ENCODE results near the gene SLAMF1.

SLAMF1 gene

DNA sequence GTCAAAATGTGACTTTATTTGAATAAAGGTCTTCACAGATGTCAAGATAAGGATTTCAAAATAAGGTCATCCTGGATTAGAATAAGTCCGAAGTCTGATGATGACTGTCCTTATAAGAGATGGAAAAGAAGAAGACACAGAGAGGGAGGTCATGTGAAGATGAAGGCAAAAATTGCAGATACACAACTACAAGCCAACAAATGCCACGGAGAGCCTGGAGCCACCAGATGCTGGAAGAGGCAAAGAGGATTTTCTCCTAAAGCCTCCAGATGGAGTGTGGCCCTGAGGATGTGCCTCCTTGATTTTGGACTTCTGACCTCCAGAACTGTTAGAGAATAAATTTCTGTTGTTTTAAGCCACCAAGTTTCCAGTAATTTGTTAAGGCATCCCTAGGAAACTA is 31.2 kb downstream of the SLAMF1 start:
- Histone ChIP-seq H3K9me3 (ENCODE audit: severe bottlenecking) (peaks cover 6% of the 10 kb centered on the region), H3K4me3 (ENCODE audit: low read depth, low read length) (no peak overlapping the region), H3K27me3 (ENCODE audit: insufficient read depth, low read depth, severe bottlenecking) (peaks cover 89% of the 10 kb centered on the region), H3K36me3 (no peaks in the 10 kb centered on the region), H3K27ac (no peak overlapping the region)
- no peak for DNase-seq
- TF ChIP-seq, protein P1, sequence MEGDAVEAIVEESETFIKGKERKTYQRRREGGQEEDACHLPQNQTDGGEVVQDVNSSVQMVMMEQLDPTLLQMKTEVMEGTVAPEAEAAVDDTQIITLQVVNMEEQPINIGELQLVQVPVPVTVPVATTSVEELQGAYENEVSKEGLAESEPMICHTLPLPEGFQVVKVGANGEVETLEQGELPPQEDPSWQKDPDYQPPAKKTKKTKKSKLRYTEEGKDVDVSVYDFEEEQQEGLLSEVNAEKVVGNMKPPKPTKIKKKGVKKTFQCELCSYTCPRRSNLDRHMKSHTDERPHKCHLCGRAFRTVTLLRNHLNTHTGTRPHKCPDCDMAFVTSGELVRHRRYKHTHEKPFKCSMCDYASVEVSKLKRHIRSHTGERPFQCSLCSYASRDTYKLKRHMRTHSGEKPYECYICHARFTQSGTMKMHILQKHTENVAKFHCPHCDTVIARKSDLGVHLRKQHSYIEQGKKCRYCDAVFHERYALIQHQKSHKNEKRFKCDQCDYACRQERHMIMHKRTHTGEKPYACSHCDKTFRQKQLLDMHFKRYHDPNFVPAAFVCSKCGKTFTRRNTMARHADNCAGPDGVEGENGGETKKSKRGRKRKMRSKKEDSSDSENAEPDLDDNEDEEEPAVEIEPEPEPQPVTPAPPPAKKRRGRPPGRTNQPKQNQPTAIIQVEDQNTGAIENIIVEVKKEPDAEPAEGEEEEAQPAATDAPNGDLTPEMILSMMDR (IDR thresholded peaks at IDR 0.05; ENCODE audit: low read depth, low read length): no peak

DNA sequence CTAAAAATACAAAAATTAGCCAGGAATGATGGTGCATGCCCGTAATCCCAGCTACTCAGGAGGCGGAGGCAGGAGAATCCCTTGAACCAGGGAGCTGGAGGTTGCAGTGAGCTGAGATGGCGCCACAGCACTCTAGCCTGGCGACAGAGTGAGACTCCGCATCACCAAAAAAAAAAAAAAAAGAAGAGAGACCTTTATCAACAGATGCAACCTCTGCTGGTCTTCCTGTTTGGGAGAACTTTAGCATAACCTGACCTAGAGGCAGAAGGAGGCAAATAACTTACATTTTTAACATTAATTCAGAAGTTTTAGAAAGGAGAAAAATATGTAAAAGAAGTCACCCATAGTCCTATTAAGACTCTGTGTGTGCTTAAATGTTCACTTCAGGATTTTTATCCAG is 32.4 kb downstream of the SLAMF1 start:
- Histone ChIP-seq H3K9me3 (ENCODE audit: severe bottlenecking) (peaks cover 6% of the 10 kb centered on the region), H3K36me3 (no peaks in the 10 kb centered on the region), H3K27ac (no peak overlapping the region), H3K27me3 (ENCODE audit: insufficient read depth, low read depth, severe bottlenecking) (peaks cover 91% of the 10 kb centered on the region), H3K4me3 (ENCODE audit: low read depth, low read length) (no peak overlapping the region)
- DNase-seq: no peak
- TF ChIP-seq, protein P1 (IDR thresholded peaks at IDR 0.05; ENCODE audit: low read depth, low read length): no peak

DNA sequence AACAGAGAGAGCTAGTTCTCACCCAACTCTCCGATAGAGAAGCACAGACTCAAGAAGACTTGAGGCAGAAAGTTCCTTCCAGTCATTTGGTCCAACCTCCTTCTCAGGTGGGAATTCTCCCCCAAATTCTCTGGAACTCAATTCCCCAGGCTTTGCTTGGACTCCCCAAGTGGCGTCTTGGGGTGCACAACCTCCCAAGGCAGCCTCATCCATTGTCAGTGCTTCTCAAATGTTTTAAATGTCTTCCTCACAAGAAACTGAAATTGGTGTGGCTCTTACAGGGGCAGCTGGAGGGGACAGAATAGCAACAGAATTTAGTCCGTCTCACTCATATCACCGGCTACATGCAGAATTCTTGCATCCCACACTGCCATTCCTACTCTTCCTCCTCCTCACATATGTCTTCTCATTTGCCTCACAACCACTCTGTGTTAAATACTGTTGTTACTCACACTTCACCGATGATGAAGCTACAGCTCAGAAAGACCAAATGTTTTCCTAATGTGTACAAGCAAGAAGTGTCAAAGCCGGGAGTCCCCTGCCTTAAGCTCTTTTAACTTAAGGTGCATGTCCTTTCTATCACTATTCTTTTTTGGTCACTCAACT is 34.1 kb downstream of the SLAMF1 start:
- H3K27me3 ChIP-seq (ENCODE audit: insufficient read depth, low read depth, severe bottlenecking): peaks cover 94% of the 10 kb centered on the region
- no peak overlapping the region for H3K4me3 ChIP-seq (ENCODE audit: low read depth, low read length)
- TF ChIP-seq, protein P1 (IDR thresholded peaks at IDR 0.05; ENCODE audit: low read depth, low read length): no peak
- H3K36me3 ChIP-seq: no peaks in the 10 kb centered on the region
- no peaks in the 10 kb centered on the region for H3K9me3 ChIP-seq (ENCODE audit: severe bottlenecking)
- no peak overlapping the region for H3K27ac ChIP-seq
- no peak for DNase-seq

DNA sequence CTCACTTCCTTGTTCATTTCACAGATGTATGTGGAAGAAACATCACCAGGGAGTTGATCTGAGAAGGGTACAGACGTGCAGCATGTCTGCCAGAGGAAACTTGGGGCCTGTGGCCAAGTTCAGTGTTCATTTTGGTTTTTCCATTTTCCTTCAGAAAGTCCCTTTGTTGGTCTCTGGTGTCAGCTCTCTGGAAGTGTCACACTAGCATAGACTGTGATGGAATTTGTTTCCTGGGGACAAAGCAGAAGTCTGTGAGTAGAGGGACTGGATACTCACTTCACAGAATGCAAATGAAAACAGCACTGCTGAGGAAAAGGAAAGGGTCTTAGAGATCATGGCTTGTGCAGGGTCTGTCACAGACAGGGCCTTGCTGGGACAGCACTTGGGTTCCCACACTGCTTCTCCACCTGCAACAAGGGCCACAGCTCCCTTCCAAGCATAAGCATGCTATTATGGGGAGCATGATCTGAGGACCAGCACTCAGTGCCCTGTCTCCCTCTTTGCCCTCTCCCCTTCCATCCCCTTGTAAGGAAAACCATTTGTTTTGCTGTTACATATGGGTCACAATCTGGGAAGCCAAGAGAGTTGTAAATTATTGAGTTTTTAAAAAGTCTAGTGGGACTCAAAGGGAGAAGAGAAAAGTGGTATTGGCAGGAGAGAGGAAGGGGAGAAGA is 36.1 kb downstream of the SLAMF1 start:
- Histone ChIP-seq H3K4me3 (ENCODE audit: low read depth, low read length) (no peak overlapping the region), H3K27ac (no peak overlapping the region), H3K36me3 (no peaks in the 10 kb centered on the region), H3K9me3 (ENCODE audit: severe bottlenecking) (no peaks in the 10 kb centered on the region), H3K27me3 (ENCODE audit: insufficient read depth, low read depth, severe bottlenecking) (peaks cover 92% of the 10 kb centered on the region)
- DNase-seq: no peak
- TF ChIP-seq, protein P1 (IDR thresholded peaks at IDR 0.05; ENCODE audit: low read depth, low read length): no peak

DNA sequence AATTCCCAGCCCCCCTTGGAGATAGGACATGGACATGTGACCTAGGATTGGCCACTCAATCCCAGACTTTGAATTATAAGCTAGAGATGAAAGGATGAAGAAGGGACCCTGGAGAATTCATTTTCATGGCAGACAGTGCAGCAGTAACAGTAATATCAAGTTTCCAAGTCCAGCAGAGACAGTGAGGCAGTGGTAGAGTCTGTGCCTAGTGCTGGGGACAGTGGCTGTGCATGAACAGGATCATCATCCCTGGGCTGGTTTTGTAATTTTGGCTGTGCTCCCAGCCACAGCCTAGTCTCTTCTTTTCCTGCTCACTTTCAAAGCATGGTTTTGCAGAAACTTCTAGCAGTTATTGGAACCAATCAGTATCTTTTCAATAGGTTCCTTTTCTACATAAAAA is 37.9 kb downstream of the SLAMF1 start:
- Histone ChIP-seq H3K9me3 (ENCODE audit: severe bottlenecking) (no peaks in the 10 kb centered on the region), H3K27me3 (ENCODE audit: insufficient read depth, low read depth, severe bottlenecking) (peaks cover 88% of the 10 kb centered on the region), H3K27ac (no peak overlapping the region), H3K36me3 (no peaks in the 10 kb centered on the region), H3K4me3 (ENCODE audit: low read depth, low read length) (no peak overlapping the region)
- TF ChIP-seq, protein P1 (IDR thresholded peaks at IDR 0.05; ENCODE audit: low read depth, low read length): no peak
- DNase-seq: no peak
